SK-N-SH (cell line): ENCODE data around the gene ACBD6. TPM values are rescaled to one million over a fixed set of nuclear protein-coding genes. Genes with fewer than 3 reads are reported as not detected.

Source experiments
- CTCF ChIA-PET: fragments of 300-600, 350-600 bp; formaldehyde crosslinking; extraction: SDS; loops from one replicate; lab custom pipeline; 2021; lab: Yijun Ruan, JAX
- POLR2A ChIA-PET: fragments of 350-600 bp; sonication (Branson Sonifier 250); formaldehyde crosslinking; extraction: SDS; loops from one replicate; lab custom pipeline; 2020; ENCODE audit warnings: antibody characterized with exemption, inconsistent platforms; lab: Yijun Ruan, JAX
- DNase-seq: peaks from one replicate; pipeline ENCODE4 v3.0.0; 2012
- H2AFZ ChIP-seq: fragments of 200-600 bp; sonication (generic); 2 replicates; pipeline ENCODE4 v1.8.1; 2016; ENCODE audit warnings: antibody characterized with exemption, mild to moderate bottlenecking, low read depth
- H3F3A ChIP-seq: fragments of 200-600 bp; sonication (generic); replicated peaks from 2 replicates; pipeline ENCODE3; 2016; ENCODE audit warnings: antibody characterized with exemption, mild to moderate bottlenecking; ENCODE audit not compliant: insufficient read depth
- H3K27ac ChIP-seq, 2 experiments: fragments of 200-500 bp in 1 of 2; fragments of 200-600 bp in 1 of 2; sonication (Bioruptor generic) in 1 of 2; sonication (generic), shearing (Covaris generic) in 1 of 2; 2 replicates each; pipeline versions ENCODE4 v1.5.1 to v1.6.1; 2014 to 2016; ENCODE audit warnings: low read depth in 2 of 2, inconsistent platforms in 1 of 2, low read length in 1 of 2, mild to moderate bottlenecking in 1 of 2, mixed read lengths in 1 of 2
- H3K27me3 ChIP-seq: fragments of 200-600 bp; sonication (generic), shearing (Covaris generic); 2 replicates; pipeline ENCODE4 v1.6.1; 2016; ENCODE audit warnings: mixed run types; ENCODE audit not compliant: insufficient read depth
- H3K36me3 ChIP-seq, 2 experiments: fragments of 200-500 bp in 1 of 2; fragments of 200-600 bp in 1 of 2; sonication (Bioruptor generic) in 1 of 2; sonication (generic) in 1 of 2; replicated peaks in 1 of 2; 2 replicates each; pipeline versions ENCODE3 to v1.5.1; 2014 to 2016; ENCODE audit warnings: low read length in 1 of 2, mild to moderate bottlenecking in 1 of 2; ENCODE audit not compliant: insufficient read depth in 2 of 2, control insufficient read depth in 1 of 2
- H3K4me1 ChIP-seq, 2 experiments: fragments of 200-500 bp in 1 of 2; fragments of 200-600 bp in 1 of 2; sonication (Bioruptor generic) in 1 of 2; sonication (generic), shearing (Covaris generic) in 1 of 2; 2 replicates each; pipeline versions ENCODE4 v1.5.1 to v1.6.1; 2014 to 2016; ENCODE audit warnings: low read depth in 1 of 2, low read length in 1 of 2, mixed run types in 1 of 2; ENCODE audit not compliant: insufficient read depth in 2 of 2, control insufficient read depth in 1 of 2
- H3K4me2 ChIP-seq: fragments of 200-600 bp; sonication (generic), shearing (Covaris generic); 2 replicates; pipeline ENCODE4 v1.6.1; 2017; ENCODE audit warnings: mixed run types
- H3K4me3 ChIP-seq, 2 experiments: fragments of 200-500 bp in 1 of 2; fragments of 200-600 bp in 1 of 2; sonication (Bioruptor generic) in 1 of 2; sonication (generic), shearing (Covaris generic) in 1 of 2; 2 replicates each; pipeline versions ENCODE4 v1.5.1 to v1.8.1; 2014 to 2016; ENCODE audit warnings: low read depth in 2 of 2, inconsistent platforms in 1 of 2, low read length in 1 of 2, mild to moderate bottlenecking in 1 of 2, mixed read lengths in 1 of 2, moderate library complexity in 1 of 2
- H3K79me2 ChIP-seq: fragments of 200-600 bp; sonication (generic); 2 replicates; pipeline ENCODE4 v1.8.1; 2017; ENCODE audit warnings: mild to moderate bottlenecking; ENCODE audit not compliant: insufficient read depth
- H3K9ac ChIP-seq: fragments of 200-600 bp; sonication (generic); 2 replicates; pipeline ENCODE4 v1.6.1; 2017; ENCODE audit warnings: mixed run types
- H3K9me2 ChIP-seq: fragments of 200-600 bp; sonication (generic); 2 replicates; pipeline ENCODE4 v1.6.1; 2017; ENCODE audit warnings: mixed run types
- H3K9me3 ChIP-seq: fragments of 200-600 bp; sonication (generic); 2 replicates; pipeline ENCODE4 v1.6.1; 2017; ENCODE audit warnings: mixed run types, mild to moderate bottlenecking, moderate library complexity
- H4K20me1 ChIP-seq: fragments of 200-600 bp; sonication (generic); 2 replicates; pipeline ENCODE4 v1.6.1; 2017; ENCODE audit warnings: mild to moderate bottlenecking, mixed run types; ENCODE audit not compliant: insufficient read depth
- ELF1 ChIP-seq: IDR thresholded peaks from 2 replicates; pipeline ENCODE4 v1.4.0; 2012
- EP300 ChIP-seq, 2 experiments: IDR thresholded peaks; 2 replicates each; pipeline versions ENCODE4 v1.4.0 to v1.6.1; 2012; ENCODE audit warnings: borderline replicate concordance in 1 of 2, low read depth in 1 of 2, low read length in 1 of 2
- EZH2phosphoT487 ChIP-seq: fragments of 200-600 bp; sonication (generic); IDR thresholded peaks from 2 replicates; pipeline ENCODE4 v1.6.1; 2017; ENCODE audit warnings: low read depth, mixed run types, mild to moderate bottlenecking, antibody characterized with exemption, moderate library complexity, borderline replicate concordance
- FOSL2 ChIP-seq: IDR thresholded peaks from 2 replicates; pipeline ENCODE4 v1.4.0; 2012; ENCODE audit warnings: low read depth, mild to moderate bottlenecking, moderate library complexity, borderline replicate concordance
- FOXJ3 ChIP-seq: sonication (generic); formaldehyde crosslinking; IDR thresholded peaks from 2 replicates; pipeline ENCODE4 v1.5.1; 2020; ENCODE audit warnings: mild to moderate bottlenecking, missing genetic modification reagents
- GATA2 ChIP-seq: sonication (generic); formaldehyde crosslinking; IDR thresholded peaks from 2 replicates; pipeline ENCODE4 v1.5.0; 2020; ENCODE audit warnings: mild to moderate bottlenecking, missing genetic modification reagents
- IRF3 ChIP-seq: fragments of 150-350 bp; IDR thresholded peaks from 2 replicates; pipeline ENCODE4 v1.6.1; 2016; ENCODE audit warnings: mild to moderate bottlenecking, low read depth, low read length
- JUND ChIP-seq: IDR thresholded peaks from 2 replicates; pipeline ENCODE4 v1.4.0; 2012
- MEF2A ChIP-seq: IDR thresholded peaks from 2 replicates; pipeline ENCODE4 v1.4.0; 2012; ENCODE audit warnings: low read depth, borderline replicate concordance
- NFIC ChIP-seq: IDR thresholded peaks from 2 replicates; pipeline ENCODE4 v1.4.0; 2012; ENCODE audit warnings: borderline replicate concordance
- NRF1 ChIP-seq: IDR thresholded peaks from 2 replicates; pipeline ENCODE4 v1.6.1; 2012; ENCODE audit warnings: low read depth, mild to moderate bottlenecking, low read length
- RAD21 ChIP-seq: IDR thresholded peaks from 2 replicates; pipeline ENCODE4 v1.6.1; 2012; ENCODE audit warnings: mild to moderate bottlenecking, low read length
- RCOR1 ChIP-seq: fragments of 150-350 bp; IDR thresholded peaks from 2 replicates; pipeline ENCODE4 v1.6.1; 2017; ENCODE audit warnings: antibody characterized with exemption, low read length
- SMC3 ChIP-seq: IDR thresholded peaks from 2 replicates; pipeline ENCODE4 v1.6.1; 2012; ENCODE audit warnings: low read depth, low read length, improper control_type of control experiment
- TAF1 ChIP-seq: IDR thresholded peaks from 2 replicates; pipeline ENCODE4 v1.6.1; 2012; ENCODE audit warnings: low read depth, mild to moderate bottlenecking, low read length, moderate library complexity, borderline replicate concordance
- TCF12 ChIP-seq: IDR thresholded peaks from 2 replicates; pipeline ENCODE4 v1.4.0; 2012
- TEAD4 ChIP-seq: IDR thresholded peaks from 2 replicates; pipeline ENCODE4 v1.4.0; 2012; ENCODE audit warnings: mild to moderate bottlenecking, borderline replicate concordance; ENCODE audit not compliant: insufficient read depth
- WGBS: methylation state at CpG from one replicate; pipeline ENCODE4 v1.1.6; 2017; ENCODE audit warnings: low lambda C conversion rate; 5-methylcytosine and 5-hydroxymethylcytosine counted together
- polyA plus RNA-seq, 3 experiments: library from polyadenylated mRNA; depleted of rRNA; stranded (reverse); fragments of >200 nt; gene quantifications; 2 replicates each; pipeline ENCODE4 v1.2.3, GENCODE V29; 2012
- TF ChIP-seq, protein P1 (sequence below): fragments of 200-600 bp; sonication (generic); IDR thresholded peaks from 2 replicates; pipeline ENCODE4 v1.6.1; 2017; ENCODE audit warnings: antibody characterized with exemption, mild to moderate bottlenecking, moderate library complexity
- TF ChIP-seq, protein P2 (sequence below): IDR thresholded peaks from 2 replicates; pipeline ENCODE4 v1.6.1; 2012; ENCODE audit warnings: mild to moderate bottlenecking, low read depth, low read length, moderate library complexity

Gene ACBD6
- polyA plus RNA-seq, 1 of the 3 experiments (the other 2 are of a cell fraction), result 60.9 TPM

DNA sequence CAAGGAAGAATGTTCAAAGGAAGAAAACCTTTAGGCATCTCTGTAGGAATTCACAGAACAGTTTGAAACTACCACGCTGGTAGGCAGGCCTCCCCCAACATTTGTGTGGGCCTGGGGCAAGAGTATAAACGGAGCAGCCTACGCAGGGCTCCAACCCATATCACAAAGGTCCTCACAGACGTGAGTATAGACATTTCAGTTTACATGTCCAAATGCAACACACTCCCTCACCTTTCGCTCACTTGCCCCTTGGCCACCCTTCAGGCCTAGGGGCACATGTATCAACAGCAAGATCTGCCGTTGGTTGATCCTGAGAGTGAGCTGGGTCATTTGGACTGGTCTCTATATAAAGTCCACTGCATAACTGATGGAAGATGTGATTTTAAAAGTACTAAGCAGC is 133.3 kb downstream of the ACBD6 start:
- Histone ChIP-seq H2AFZ (no peak overlapping the region), H3K4me1 (peaks cover 3 to 4% of the 10 kb centered on the region in 2 experiments; a peak in 3 of 4 replicates), H3F3A (peaks cover 3% of the 10 kb centered on the region), H3K27me3 (no peaks in the 10 kb centered on the region), H3K9me2 (no peaks in the 10 kb centered on the region), H3K79me2 (no peaks in the 10 kb centered on the region), H3K4me2 (no peak overlapping the region), H3K4me3 (no peak overlapping the region), H3K36me3 (peaks cover 0 to 8% of the 10 kb centered on the region in 2 experiments), H3K9me3 (no peaks in the 10 kb centered on the region), H3K27ac (no peak overlapping the region), H3K9ac (no peak overlapping the region), H4K20me1 (no peaks in the 10 kb centered on the region; the same call in 1 of the 2 replicates)
- CTCF ChIA-PET, result interaction anchor here (1.4 kb wide), 1 partner anchor 112 kb away, joined by 4 read pairs; no protein-coding TSS in a partner anchor
- POLR2A ChIA-PET, result no interaction called here
- TF ChIP-seq RAD21 (no peak), GATA2 (CRISPR knock-in tag) (no peak), TEAD4 (no peak), JUND (no peak), TAF1 (no peak), NFIC (no peak), MEF2A (no peak)
- TF ChIP-seq, protein P1, sequence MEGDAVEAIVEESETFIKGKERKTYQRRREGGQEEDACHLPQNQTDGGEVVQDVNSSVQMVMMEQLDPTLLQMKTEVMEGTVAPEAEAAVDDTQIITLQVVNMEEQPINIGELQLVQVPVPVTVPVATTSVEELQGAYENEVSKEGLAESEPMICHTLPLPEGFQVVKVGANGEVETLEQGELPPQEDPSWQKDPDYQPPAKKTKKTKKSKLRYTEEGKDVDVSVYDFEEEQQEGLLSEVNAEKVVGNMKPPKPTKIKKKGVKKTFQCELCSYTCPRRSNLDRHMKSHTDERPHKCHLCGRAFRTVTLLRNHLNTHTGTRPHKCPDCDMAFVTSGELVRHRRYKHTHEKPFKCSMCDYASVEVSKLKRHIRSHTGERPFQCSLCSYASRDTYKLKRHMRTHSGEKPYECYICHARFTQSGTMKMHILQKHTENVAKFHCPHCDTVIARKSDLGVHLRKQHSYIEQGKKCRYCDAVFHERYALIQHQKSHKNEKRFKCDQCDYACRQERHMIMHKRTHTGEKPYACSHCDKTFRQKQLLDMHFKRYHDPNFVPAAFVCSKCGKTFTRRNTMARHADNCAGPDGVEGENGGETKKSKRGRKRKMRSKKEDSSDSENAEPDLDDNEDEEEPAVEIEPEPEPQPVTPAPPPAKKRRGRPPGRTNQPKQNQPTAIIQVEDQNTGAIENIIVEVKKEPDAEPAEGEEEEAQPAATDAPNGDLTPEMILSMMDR, result no peak
- TF ChIP-seq, protein P2, sequence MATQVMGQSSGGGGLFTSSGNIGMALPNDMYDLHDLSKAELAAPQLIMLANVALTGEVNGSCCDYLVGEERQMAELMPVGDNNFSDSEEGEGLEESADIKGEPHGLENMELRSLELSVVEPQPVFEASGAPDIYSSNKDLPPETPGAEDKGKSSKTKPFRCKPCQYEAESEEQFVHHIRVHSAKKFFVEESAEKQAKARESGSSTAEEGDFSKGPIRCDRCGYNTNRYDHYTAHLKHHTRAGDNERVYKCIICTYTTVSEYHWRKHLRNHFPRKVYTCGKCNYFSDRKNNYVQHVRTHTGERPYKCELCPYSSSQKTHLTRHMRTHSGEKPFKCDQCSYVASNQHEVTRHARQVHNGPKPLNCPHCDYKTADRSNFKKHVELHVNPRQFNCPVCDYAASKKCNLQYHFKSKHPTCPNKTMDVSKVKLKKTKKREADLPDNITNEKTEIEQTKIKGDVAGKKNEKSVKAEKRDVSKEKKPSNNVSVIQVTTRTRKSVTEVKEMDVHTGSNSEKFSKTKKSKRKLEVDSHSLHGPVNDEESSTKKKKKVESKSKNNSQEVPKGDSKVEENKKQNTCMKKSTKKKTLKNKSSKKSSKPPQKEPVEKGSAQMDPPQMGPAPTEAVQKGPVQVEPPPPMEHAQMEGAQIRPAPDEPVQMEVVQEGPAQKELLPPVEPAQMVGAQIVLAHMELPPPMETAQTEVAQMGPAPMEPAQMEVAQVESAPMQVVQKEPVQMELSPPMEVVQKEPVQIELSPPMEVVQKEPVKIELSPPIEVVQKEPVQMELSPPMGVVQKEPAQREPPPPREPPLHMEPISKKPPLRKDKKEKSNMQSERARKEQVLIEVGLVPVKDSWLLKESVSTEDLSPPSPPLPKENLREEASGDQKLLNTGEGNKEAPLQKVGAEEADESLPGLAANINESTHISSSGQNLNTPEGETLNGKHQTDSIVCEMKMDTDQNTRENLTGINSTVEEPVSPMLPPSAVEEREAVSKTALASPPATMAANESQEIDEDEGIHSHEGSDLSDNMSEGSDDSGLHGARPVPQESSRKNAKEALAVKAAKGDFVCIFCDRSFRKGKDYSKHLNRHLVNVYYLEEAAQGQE, result no peak
- no peak for DNase-seq
- WGBS, result 97% methylated on average over 6 of the region's 6 CpGs

DNA sequence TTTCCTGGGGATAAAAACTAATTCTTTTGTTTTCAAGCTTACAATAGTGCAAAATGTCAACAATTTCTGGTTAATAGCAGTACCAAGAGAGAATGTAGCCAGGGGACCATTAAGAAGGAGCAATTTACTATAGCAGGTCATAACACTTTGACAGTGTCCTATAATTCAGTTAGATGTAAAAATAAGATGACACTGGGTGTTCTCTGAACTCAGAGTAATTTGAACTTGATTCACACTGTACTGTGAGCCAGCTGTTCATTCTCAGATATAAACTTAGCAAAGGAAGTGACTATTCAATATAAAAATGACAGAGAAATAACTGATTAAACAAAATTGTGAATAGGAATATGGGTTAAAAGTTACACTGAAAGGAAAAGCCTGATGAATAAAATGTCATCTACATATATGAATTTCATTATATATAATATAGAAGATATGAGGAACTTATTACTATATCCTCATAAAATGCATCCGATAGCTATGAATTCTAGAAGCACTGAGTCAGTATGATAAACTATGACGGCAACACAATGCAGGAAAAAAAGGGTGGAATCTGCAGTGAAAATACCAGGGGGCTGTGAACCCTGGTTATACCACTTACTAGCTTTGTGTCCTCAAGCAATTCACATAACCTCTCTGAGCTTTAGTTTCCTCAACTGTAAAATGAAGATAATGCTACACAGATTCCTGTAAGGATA is 135.9 kb downstream of the ACBD6 start:
- POLR2A ChIA-PET, result no interaction called here
- H3K9ac ChIP-seq, result no peak overlapping the region
- H3K9me2 ChIP-seq, result no peaks in the 10 kb centered on the region
- no peaks in the 10 kb centered on the region for H3K9me3 ChIP-seq
- DNase-seq, result no peak
- H3F3A ChIP-seq, result peaks cover 3% of the 10 kb centered on the region
- H3K79me2 ChIP-seq, result no peaks in the 10 kb centered on the region
- H3K4me1 ChIP-seq, result peaks cover 3 to 4% of the 10 kb centered on the region in 2 experiments; a peak in 3 of 4 replicates
- CTCF ChIA-PET, result interaction anchor here (0.9 to 1.2 kb wide), 3 partner anchors 10 to 78 kb away, joined by 3 to 5 read pairs (median 3); no protein-coding TSS in a partner anchor
- no peaks in the 10 kb centered on the region for H3K27me3 ChIP-seq
- peaks cover 0 to 6% of the 10 kb centered on the region in 2 experiments for H3K36me3 ChIP-seq
- H3K4me2 ChIP-seq, result no peak overlapping the region
- peak overlapping the region in 1 of 2 experiments; percentile 27; a peak in 1 of 4 replicates for H3K27ac ChIP-seq
- no peaks in the 10 kb centered on the region; the same call in 1 of the 2 replicates for H4K20me1 ChIP-seq
- H2AFZ ChIP-seq, result no peak overlapping the region
- H3K4me3 ChIP-seq, result no peak overlapping the region
- 65% methylated on average over 2 of the region's 2 CpGs for WGBS
- TF ChIP-seq JUND, result no peak
- no peak for TF ChIP-seq TEAD4
- no peak for TF ChIP-seq IRF3
- TF ChIP-seq MEF2A, result no peak
- no peak for TF ChIP-seq RCOR1
- no peak for TF ChIP-seq TAF1
- no peak for TF ChIP-seq EP300 (IDR thresholded peaks at IDR 0.05; ENCODE audit: borderline replicate concordance in 1 of 2, low read depth in 1 of 2, low read length in 1 of 2)
- TF ChIP-seq RAD21, result no peak
- TF ChIP-seq EZH2phosphoT487, result no peak
- no peak for TF ChIP-seq NRF1
- no peak for TF ChIP-seq FOSL2
- no peak for TF ChIP-seq FOXJ3 (CRISPR knock-in tag)
- TF ChIP-seq ELF1, result no peak
- no peak for TF ChIP-seq SMC3
- no peak for TF ChIP-seq TCF12
